HG02970 (cell line): Measurements from ENCODE around the gene POLL.

Experiments
- ATAC-seq: cut with Tn5 transposase; IDR thresholded peaks from one replicate; pipeline ENCODE4 v1.9.1; 2021; ENCODE audit warnings: mild to moderate bottlenecking, moderate library complexity, moderate number of reproducible peaks; ENCODE audit not compliant: unreplicated experiment, low FRiP score

Gene POLL

GRCh38 chr10:101562231-101562630, 25.8 kb downstream of the POLL start:
- no peak for ATAC-seq

DNA sequence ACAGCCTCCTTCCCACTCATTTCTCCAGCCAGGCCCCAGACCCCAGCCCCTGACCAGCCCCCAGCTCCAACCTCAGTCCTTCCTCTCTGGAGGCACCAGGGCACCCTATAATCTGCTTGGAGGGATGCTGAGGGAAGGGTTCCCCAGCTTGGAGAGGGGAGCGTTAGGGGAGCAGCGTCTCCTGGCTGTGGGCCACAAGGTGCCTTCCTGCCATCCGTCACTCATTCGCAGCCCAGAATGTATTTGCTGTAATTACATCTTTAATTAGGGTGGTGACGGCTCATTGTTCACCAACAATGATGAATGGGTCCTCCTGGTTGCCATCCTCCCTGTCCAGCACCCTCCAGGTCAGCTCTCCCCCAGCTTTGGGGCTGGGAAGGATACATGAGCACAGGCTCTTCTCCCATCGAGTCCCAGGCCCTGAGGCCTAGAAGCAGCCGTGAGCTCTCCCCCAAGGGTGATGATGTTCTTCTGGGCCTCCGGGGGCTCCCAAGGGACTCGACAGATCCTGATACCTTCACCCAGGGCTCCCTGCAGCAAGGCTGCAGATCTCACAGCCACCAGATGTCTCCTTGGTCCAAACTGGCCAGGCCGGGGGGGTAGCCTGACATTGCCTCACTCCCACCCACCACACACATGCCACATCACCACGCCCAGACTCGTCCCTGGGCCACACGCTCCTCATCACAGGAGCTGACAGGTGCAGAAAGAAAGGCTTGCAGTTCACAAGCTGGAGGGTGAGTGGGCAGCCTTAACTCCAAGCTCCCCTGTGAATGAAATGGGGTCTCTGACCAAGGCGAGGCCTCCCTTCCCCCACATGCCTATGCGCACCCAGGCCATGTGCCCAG, 26.8 kb downstream of the POLL start:
- ATAC-seq: no peak

DNA sequence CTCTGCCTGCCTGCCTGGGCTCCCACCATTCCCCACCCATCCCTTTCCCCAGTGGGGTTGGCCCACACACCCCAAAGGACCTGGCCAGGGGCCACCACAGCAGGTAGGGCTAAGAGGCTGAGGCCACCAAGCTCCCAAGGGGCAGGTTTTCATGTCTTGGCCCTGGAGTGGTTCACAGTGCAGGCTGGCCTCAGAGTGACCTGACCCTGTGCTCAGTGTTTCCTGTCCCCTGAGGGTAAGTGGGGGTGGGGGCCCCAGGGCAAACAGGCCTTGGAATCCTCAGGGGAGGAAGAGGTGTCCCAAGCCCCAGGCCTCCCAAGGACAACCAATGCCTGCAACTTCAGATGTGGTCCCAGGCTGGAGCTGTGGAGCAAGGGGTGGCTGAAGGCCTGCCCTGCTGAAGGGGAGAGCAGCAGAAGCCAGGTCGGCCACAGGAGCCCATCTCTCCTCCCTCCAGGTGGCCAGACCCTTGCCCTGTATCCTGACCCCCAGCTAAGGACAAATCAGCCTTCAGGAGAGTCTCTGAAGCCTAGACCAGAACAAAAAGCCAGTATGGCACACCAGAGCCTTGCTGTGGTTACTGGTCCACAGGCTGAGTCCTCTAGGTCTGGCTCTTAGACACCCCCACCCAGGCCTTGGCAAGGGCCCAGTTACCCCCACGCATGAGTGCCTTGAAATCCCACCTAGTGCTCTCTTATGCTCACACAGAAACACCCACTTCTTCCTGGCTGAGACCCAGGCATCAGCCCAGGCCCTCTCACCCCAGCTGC, 27.6 kb downstream of the POLL start:
- ATAC-seq: no peak

DNA sequence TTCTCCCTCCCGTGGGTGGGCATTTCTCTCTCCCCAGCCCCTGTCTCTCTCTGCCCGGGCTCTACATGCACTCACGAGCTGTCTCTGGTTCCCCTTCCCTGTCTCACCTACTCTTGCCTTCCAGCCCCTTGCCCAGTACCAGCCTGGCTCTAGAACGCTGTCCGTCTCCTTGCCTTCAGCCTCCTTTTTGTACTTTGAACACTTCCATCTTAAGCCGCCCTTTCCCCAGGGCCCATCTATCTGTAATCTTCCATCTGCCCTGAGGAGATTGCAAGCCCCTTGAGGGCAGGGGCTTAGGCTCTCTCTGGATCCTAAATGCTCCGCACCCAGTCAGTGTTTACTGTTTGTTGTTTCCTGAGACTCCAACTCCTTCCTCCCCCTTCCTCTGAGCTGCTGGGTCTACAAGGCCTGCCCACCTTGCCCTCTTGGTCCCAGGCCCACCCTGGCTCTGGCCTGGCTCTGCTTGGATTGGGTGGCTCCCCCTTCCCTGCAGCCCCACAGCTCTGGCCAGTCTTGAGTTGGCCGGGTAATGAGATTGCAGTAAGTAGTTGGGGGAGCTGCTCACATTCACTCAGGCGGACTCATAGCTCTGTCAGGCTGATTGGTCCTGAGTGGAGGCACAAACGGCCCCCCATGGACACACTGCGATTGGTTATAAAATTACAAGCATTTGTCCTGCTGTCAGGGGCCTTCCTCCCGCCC, 28.3 kb downstream of the POLL start:
- no peak for ATAC-seq

GRCh38 chr10:101558671-101559595, 29.1 kb downstream of the POLL start:
- no peak for ATAC-seq

GRCh38 chr10:101558204-101558603, 29.9 kb downstream of the POLL start:
- no peak for ATAC-seq

GRCh38 chr10:101557541-101557940, 30.5 kb downstream of the POLL start:
- no peak for ATAC-seq

DNA sequence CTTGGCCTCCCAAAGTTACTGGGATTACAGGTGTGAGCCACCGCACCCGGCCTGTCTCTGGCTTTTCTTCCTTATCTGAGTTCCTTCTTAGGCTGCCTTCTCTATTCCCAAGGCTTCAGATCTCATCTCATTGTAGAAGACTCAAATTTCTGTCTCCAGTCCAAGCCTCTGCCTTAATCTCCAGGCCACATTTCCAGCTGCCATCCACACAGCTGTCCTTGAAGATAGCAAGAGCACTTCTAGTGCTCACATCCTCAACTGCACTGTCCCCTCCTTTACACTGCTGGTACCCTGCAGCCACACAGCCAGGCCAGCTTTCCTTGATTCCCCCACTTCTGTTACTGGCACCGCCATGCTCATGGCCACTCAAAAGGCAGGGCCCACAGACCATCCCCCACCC, 35.6 kb downstream of the POLL start:
- no peak for ATAC-seq

GRCh38 chr10:101550965-101551364, 37.1 kb downstream of the POLL start:
- no peak for ATAC-seq

DNA sequence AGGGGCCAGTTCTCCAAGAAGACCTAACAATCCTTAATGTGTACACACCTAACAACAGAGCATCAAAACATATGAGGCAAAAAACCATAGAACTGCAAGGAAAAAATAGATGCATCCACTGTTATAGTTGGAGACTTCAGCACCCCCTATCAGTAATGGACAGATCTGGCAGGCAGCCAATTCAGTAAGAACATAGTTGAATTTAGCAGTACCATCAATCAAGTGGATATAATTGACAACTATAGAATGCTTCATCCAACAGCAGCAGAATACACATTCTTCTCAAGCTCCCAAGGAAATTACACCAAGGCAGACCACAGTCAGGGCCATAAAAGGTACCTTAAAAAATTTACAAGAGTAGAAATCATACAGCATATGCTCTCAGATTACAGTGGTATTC, 42.2 kb downstream of the POLL start:
- ATAC-seq: no peak

GRCh38 chr10:101538446-101538845, 49.6 kb downstream of the POLL start:
- ATAC-seq: no peak

- ATAC-seq: no peak
These were observed 51.3 kb downstream of the POLL start for GRCh38 chr10:101536800-101537199.

DNA sequence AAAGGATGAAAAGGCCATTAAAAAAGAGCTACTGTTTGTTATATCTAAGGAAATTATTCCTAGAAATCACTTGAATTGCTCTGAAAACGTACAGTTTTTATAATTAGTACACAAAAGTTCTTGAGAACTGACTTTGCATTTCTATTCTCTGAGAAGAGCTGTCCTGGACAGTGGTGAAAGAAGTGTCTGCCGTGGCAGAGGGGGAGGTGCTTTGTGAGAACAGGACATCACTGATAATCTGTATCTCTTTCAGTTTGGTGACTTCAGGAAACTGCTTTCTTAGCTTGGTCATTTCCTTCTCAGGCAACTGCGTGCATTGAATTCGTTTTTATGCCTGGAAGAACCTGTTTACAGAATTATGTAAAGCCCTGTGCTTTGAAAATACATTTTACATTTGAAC, 52.1 kb downstream of the POLL start:
- no peak for ATAC-seq

DNA sequence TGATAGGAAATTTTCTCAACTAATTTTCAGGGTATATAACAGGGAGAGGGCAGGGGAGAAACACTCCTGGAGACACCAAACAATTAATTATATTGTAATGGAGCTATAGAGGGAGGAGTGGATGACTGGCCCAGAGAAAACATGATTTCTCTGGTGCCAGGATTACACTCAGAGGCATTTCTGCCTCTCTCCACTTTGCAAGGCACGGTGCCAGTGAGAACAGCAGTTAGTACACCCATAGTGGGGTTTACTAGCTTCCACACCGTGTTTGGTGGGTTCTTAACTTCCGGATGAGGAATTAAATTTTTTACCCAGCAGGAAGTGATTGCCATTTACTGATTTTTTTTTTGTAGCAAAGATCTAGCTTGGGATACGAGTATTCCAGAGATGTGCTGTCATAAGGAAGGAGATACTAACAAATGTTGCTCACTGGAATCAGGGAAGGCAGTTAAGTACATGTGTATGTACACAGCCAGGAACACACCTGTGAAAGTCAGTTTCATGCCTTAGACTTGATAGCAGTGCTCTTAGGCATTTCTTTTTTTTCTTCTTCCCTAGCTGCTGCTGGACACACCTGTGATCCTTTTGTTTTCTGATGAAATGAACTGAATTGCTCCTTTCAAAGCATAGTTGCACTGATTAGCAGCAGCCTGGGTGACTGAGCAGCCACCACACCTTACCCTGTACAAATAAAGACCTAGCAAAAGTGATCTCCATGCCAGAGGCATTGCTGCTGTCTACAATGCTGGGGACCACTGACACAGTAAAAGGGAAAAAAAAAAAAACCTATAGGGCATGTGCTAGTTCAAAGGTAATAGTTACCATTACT, 58.1 kb downstream of the POLL start:
- ATAC-seq: no peak

- no peak for ATAC-seq
These were observed 58.9 kb downstream of the POLL start for GRCh38 chr10:101529207-101529606.
